ENCODE results near the gene MAN2A1. TPM values are rescaled to one million over a fixed set of nuclear protein-coding genes. Genes with fewer than 3 reads are reported as not detected.

Gene MAN2A1
- polyA plus RNA-seq, 1 donor from 2014 or later, result 5.7 TPM

DNA sequence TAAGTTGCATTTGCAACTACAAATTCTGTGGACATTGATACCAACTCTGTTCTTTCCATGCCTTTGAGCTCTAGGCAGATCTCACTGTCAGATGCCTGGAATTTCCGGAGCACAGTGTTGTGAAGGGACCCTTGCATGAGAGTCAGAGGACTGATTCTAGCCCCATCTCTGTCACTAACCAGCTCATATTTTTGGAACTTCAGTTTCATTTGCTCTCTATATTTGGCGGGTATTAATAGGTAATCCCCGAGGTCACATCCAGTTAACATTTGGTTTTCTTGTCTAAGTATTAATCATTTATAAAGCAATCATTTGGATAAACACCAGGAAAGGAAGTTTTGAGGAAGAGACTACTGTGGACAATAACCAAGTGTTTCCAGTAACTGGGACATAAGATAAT is 115.7 kb downstream of the MAN2A1 start:
- H3K36me3 ChIP-seq (ENCODE audit: insufficient read depth, low read length), result no peaks in the 10 kb centered on the region
- no peak overlapping the region for H3K4me2 ChIP-seq (ENCODE audit: low read length)

DNA sequence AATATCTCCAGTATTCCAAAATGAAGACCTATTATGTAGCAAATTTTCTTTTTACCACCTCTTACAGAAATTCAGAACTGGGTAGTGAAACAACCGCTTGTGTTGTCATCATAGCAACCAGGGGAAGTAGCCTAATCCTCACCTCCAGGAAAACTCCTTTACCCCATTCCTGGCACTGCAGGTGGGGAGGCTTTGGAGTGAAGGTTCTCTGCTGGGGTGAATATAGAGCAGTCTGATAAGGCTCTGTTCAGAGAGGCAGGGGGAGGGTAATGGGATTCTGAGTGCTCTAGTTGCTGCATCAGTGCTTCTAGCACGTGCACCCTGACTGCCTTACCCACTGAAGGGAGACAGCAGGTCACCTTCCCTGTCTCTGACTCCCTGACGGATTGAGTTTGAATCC is 116.2 kb downstream of the MAN2A1 start:
- H3K4me3 ChIP-seq (ENCODE audit: low read length), result no peak overlapping the region
- H3K27me3 ChIP-seq (ENCODE audit: insufficient read depth, low read depth, low read length), result no peaks in the 10 kb centered on the region
- no peaks in the 10 kb centered on the region for H3K36me3 ChIP-seq (ENCODE audit: insufficient read depth, low read length)
- no peak for TF ChIP-seq SMC3 (conservative IDR thresholded peaks at IDR 0.05; ENCODE audit: poor library complexity)
- TF ChIP-seq POLR2AphosphoS5 (IDR thresholded peaks at IDR 0.05), result no peak
- TF ChIP-seq RAD21 (conservative IDR thresholded peaks at IDR 0.05), result no peak
- no peak for TF ChIP-seq EP300 (conservative IDR thresholded peaks at IDR 0.05; ENCODE audit: poor library complexity, severe bottlenecking)
- TF ChIP-seq, protein P1, sequence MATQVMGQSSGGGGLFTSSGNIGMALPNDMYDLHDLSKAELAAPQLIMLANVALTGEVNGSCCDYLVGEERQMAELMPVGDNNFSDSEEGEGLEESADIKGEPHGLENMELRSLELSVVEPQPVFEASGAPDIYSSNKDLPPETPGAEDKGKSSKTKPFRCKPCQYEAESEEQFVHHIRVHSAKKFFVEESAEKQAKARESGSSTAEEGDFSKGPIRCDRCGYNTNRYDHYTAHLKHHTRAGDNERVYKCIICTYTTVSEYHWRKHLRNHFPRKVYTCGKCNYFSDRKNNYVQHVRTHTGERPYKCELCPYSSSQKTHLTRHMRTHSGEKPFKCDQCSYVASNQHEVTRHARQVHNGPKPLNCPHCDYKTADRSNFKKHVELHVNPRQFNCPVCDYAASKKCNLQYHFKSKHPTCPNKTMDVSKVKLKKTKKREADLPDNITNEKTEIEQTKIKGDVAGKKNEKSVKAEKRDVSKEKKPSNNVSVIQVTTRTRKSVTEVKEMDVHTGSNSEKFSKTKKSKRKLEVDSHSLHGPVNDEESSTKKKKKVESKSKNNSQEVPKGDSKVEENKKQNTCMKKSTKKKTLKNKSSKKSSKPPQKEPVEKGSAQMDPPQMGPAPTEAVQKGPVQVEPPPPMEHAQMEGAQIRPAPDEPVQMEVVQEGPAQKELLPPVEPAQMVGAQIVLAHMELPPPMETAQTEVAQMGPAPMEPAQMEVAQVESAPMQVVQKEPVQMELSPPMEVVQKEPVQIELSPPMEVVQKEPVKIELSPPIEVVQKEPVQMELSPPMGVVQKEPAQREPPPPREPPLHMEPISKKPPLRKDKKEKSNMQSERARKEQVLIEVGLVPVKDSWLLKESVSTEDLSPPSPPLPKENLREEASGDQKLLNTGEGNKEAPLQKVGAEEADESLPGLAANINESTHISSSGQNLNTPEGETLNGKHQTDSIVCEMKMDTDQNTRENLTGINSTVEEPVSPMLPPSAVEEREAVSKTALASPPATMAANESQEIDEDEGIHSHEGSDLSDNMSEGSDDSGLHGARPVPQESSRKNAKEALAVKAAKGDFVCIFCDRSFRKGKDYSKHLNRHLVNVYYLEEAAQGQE (IDR thresholded peaks at IDR 0.05; ENCODE audit: borderline replicate concordance), result no peak
- TF ChIP-seq EZH2 (IDR thresholded peaks at IDR 0.05; ENCODE audit: borderline replicate concordance, insufficient read depth, low read length, poor library complexity, severe bottlenecking), result no peak
- no peak for TF ChIP-seq MXI1 (conservative IDR thresholded peaks at IDR 0.05; ENCODE audit: poor library complexity, severe bottlenecking)
- TF ChIP-seq TAF1 (IDR thresholded peaks at IDR 0.05; ENCODE audit: low read depth), result no peak
- TF ChIP-seq, protein P2, sequence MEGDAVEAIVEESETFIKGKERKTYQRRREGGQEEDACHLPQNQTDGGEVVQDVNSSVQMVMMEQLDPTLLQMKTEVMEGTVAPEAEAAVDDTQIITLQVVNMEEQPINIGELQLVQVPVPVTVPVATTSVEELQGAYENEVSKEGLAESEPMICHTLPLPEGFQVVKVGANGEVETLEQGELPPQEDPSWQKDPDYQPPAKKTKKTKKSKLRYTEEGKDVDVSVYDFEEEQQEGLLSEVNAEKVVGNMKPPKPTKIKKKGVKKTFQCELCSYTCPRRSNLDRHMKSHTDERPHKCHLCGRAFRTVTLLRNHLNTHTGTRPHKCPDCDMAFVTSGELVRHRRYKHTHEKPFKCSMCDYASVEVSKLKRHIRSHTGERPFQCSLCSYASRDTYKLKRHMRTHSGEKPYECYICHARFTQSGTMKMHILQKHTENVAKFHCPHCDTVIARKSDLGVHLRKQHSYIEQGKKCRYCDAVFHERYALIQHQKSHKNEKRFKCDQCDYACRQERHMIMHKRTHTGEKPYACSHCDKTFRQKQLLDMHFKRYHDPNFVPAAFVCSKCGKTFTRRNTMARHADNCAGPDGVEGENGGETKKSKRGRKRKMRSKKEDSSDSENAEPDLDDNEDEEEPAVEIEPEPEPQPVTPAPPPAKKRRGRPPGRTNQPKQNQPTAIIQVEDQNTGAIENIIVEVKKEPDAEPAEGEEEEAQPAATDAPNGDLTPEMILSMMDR (IDR thresholded peaks at IDR 0.05; ENCODE audit: poor library complexity, severe bottlenecking), result no peak
- H3K4me2 ChIP-seq (ENCODE audit: low read length), result no peak overlapping the region
- no peak overlapping the region for H3K9ac ChIP-seq (ENCODE audit: low read length)
- no peak overlapping the region for H3K27ac ChIP-seq (ENCODE audit: low read length)
- no peak overlapping the region for H2AFZ ChIP-seq (ENCODE audit: low read depth, low read length)
- no peaks in the 10 kb centered on the region for H3K9me2 ChIP-seq (ENCODE audit: insufficient read depth, low read length)
- H4K20me1 ChIP-seq (ENCODE audit: insufficient read depth), result no peaks in the 10 kb centered on the region
- H3K9me3 ChIP-seq (ENCODE audit: low read length), result no peaks in the 10 kb centered on the region
- no peaks in the 10 kb centered on the region for H3F3A ChIP-seq (ENCODE audit: insufficient read depth, low read length, poor library complexity, severe bottlenecking)
- H3K79me2 ChIP-seq (replicated peaks; ENCODE audit: insufficient read depth, low read length), result no peaks in the 10 kb centered on the region

More for the DNA sequence above, 115.7 kb downstream of the MAN2A1 start:
- TF ChIP-seq EZH2 (IDR thresholded peaks at IDR 0.05; ENCODE audit: borderline replicate concordance, insufficient read depth, low read length, poor library complexity, severe bottlenecking), result no peak
- no peak for TF ChIP-seq SMC3 (conservative IDR thresholded peaks at IDR 0.05; ENCODE audit: poor library complexity)
- no peak for TF ChIP-seq MXI1 (conservative IDR thresholded peaks at IDR 0.05; ENCODE audit: poor library complexity, severe bottlenecking)
- no peak for TF ChIP-seq POLR2AphosphoS5 (IDR thresholded peaks at IDR 0.05)
- TF ChIP-seq EP300 (conservative IDR thresholded peaks at IDR 0.05; ENCODE audit: poor library complexity, severe bottlenecking), result no peak
- TF ChIP-seq, protein P2 (IDR thresholded peaks at IDR 0.05; ENCODE audit: poor library complexity, severe bottlenecking), result no peak
- no peak for TF ChIP-seq RAD21 (conservative IDR thresholded peaks at IDR 0.05)
- no peak for TF ChIP-seq TAF1 (IDR thresholded peaks at IDR 0.05; ENCODE audit: low read depth)
- TF ChIP-seq, protein P1 (IDR thresholded peaks at IDR 0.05; ENCODE audit: borderline replicate concordance), result no peak
- Histone ChIP-seq H4K20me1 (ENCODE audit: insufficient read depth) (no peaks in the 10 kb centered on the region), H3K9me3 (ENCODE audit: low read length) (no peaks in the 10 kb centered on the region), H3K27me3 (ENCODE audit: insufficient read depth, low read depth, low read length) (no peaks in the 10 kb centered on the region), H3K79me2 (replicated peaks; ENCODE audit: insufficient read depth, low read length) (no peaks in the 10 kb centered on the region), H2AFZ (ENCODE audit: low read depth, low read length) (no peak overlapping the region), H3K27ac (ENCODE audit: low read length) (no peak overlapping the region), H3K9ac (ENCODE audit: low read length) (no peak overlapping the region), H3K4me3 (ENCODE audit: low read length) (no peak overlapping the region), H3K9me2 (ENCODE audit: insufficient read depth, low read length) (no peaks in the 10 kb centered on the region), H3F3A (ENCODE audit: insufficient read depth, low read length, poor library complexity, severe bottlenecking) (peaks cover 2% of the 10 kb centered on the region)

Data from neural cell (in vitro differentiated cells).